HG02571 (cell line): Measurements from ENCODE around the gene HMGA1.

Source experiments
- ATAC-seq: cut with Tn5 transposase; IDR thresholded peaks from one replicate; pipeline ENCODE4 v1.9.1; 2021; ENCODE audit warnings: mild to moderate bottlenecking, moderate library complexity; ENCODE audit not compliant: unreplicated experiment

The HMGA1 gene

GRCh38 chr6:34285448-34286164 lies 48.9 kb downstream of the HMGA1 start:
- no peak for ATAC-seq

GRCh38 chr6:34288581-34288980 lies 51.9 kb downstream of the HMGA1 start:
- ATAC-seq: no peak

GRCh38 chr6:34289137-34289536 lies 52.5 kb downstream of the HMGA1 start:
- ATAC-seq: no peak

GRCh38 chr6:34292954-34293353 lies 56.3 kb downstream of the HMGA1 start:
- ATAC-seq: no peak

- peak; percentile 71 for ATAC-seq
These were observed 59.0 kb downstream of the HMGA1 start for GRCh38 chr6:34295721-34296120.
